ENCODE results near the gene USP16. TPM values are rescaled to one million over a fixed set of nuclear protein-coding genes. Genes with fewer than 3 reads are reported as not detected.
A peak's percentile ranks its signal among the peaks of the same experiment; 100 is the strongest.

The USP16 gene
- total and polyA plus RNA-seq, 2 of the 13 experiments (the other 11 are each of a cell fraction or from before 2014, with no cell fraction given) = 16.5 to 46.9 TPM

GRCh38 chr21:29002442-29003144 is 21.9 kb upstream of the USP16 start (continued):
- TF ChIP-seq ZNF335 (CRISPR knock-in tag; IDR thresholded peaks at IDR 0.05) (peak; percentile 84), ZNF263 (CRISPR knock-in tag; IDR thresholded peaks at IDR 0.05) (peak; percentile 93), TAF15 (IDR thresholded peaks at IDR 0.05; ENCODE audit: low read depth, low read length, poor library complexity, severe bottlenecking) (no peak), IKZF5 (CRISPR knock-in tag; IDR thresholded peaks at IDR 0.05) (peak; percentile 65; the same call in 1 of the 2 replicates), KAT8 (CRISPR knock-in tag; IDR thresholded peaks at IDR 0.05) (peak; percentile 98), ZNF792 (CRISPR knock-in tag; IDR thresholded peaks at IDR 0.05) (peak; percentile 75; the same call in 1 of the 2 replicates), FOXP4 (CRISPR knock-in tag; IDR thresholded peaks at IDR 0.05) (peak; percentile 51; the same call in 1 of the 2 replicates), CENPBD1 (CRISPR knock-in tag; IDR thresholded peaks at IDR 0.05; ENCODE audit: borderline replicate concordance, low read depth) (0 out of 2 replicates have a peak, but pooled peaks have one; percentile 60), BORCS8-MEF2B (CRISPR knock-in tag; IDR thresholded peaks at IDR 0.05) (peak; percentile 88), MXD1 (CRISPR knock-in tag; IDR thresholded peaks at IDR 0.05) (peak; percentile 73; the same call in 1 of the 2 replicates), PTBP1 (IDR thresholded peaks at IDR 0.05; ENCODE audit: low read depth, low read length, poor library complexity, severe bottlenecking) (no peak), ZNF609 (CRISPR knock-in tag; IDR thresholded peaks at IDR 0.05; ENCODE audit: borderline replicate concordance) (peak; percentile 64; the same call in 1 of the 2 replicates), ZSCAN30 (CRISPR knock-in tag; IDR thresholded peaks at IDR 0.05) (no peak), ZBTB49 (CRISPR knock-in tag; IDR thresholded peaks at IDR 0.05; ENCODE audit: borderline replicate concordance) (no peak), TSC22D2 (CRISPR knock-in tag; IDR thresholded peaks at IDR 0.05; ENCODE audit: borderline replicate concordance) (peak; percentile 46; the same call in 1 of the 2 replicates), SMC3 (IDR thresholded peaks at IDR 0.05; ENCODE audit: low read length) (no peak), MTF1 (CRISPR knock-in tag; IDR thresholded peaks at IDR 0.05) (no peak), ZNF644 (CRISPR knock-in tag; IDR thresholded peaks at IDR 0.05; ENCODE audit: low read depth) (no peak)

Data from HepG2 (cell line).